GM12878 (cell line): ENCODE results near the gene HMGN5. TPM values are rescaled to one million over a fixed set of nuclear protein-coding genes. Genes with fewer than 3 reads are reported as not detected.
A peak's percentile ranks its signal among the peaks of the same experiment; 100 is the strongest.

Experiments used
- CBFB ChIP-seq: IDR thresholded peaks from 2 replicates; pipeline ENCODE4 v1.6.1; 2016; ENCODE audit warnings: antibody characterized with exemption, low read depth
- CHD1 ChIP-seq: IDR thresholded peaks from 2 replicates; pipeline ENCODE4 v1.6.1; 2012; ENCODE audit warnings: low read depth, low read length, improper control_type of control experiment
- CUX1 ChIP-seq: IDR thresholded peaks from 2 replicates; pipeline ENCODE4 v1.6.1; 2012; ENCODE audit warnings: improper control_type of control experiment, low read depth, low read length; ENCODE audit not compliant: insufficient replicate concordance
- EP300 ChIP-seq, 2 experiments: fragments of 150-350 bp in 1 of 2; IDR thresholded peaks; 2 replicates each; pipeline ENCODE4 v1.6.1; 2011 to 2012; ENCODE audit warnings: low read depth in 2 of 2, low read length in 2 of 2, borderline replicate concordance in 1 of 2, improper control_type of control experiment in 1 of 2, inconsistent platforms in 1 of 2; ENCODE audit not compliant: control insufficient read depth in 1 of 2
- EZH2 ChIP-seq: IDR thresholded peaks from 2 replicates; pipeline ENCODE4 v1.6.1; 2012; ENCODE audit warnings: low read depth, mild to moderate bottlenecking, control low read depth, inconsistent platforms, low read length, borderline replicate concordance; ENCODE audit not compliant: control insufficient read depth
- FOS ChIP-seq: IDR thresholded peaks from 3 replicates; pipeline ENCODE4 v1.6.1; 2011; ENCODE audit warnings: borderline replicate concordance; ENCODE audit not compliant: insufficient read length; ENCODE audit errors: extremely low read depth
- GATAD2B ChIP-seq: fragments of 450-650 bp; conservative IDR thresholded peaks from 2 replicates; pipeline ENCODE4 v1.6.1; 2017; ENCODE audit warnings: low read depth, mild to moderate bottlenecking, moderate library complexity
- IKZF2 ChIP-seq, 2 experiments: fragments of 450-650 bp; IDR thresholded peaks; 2 replicates each; pipeline ENCODE4 v1.6.1; 2017; ENCODE audit warnings: mild to moderate bottlenecking in 2 of 2, moderate library complexity in 2 of 2
- IRF3 ChIP-seq: fragments of 450-650 bp; IDR thresholded peaks from 2 replicates; pipeline ENCODE4 v1.6.1; 2014; ENCODE audit warnings: mild to moderate bottlenecking
- KDM1A ChIP-seq: fragments of 200-600 bp; sonication (generic); IDR thresholded peaks from 2 replicates; pipeline ENCODE4 v1.6.1; 2016; ENCODE audit warnings: borderline replicate concordance
- SIN3A ChIP-seq: IDR thresholded peaks from 2 replicates; pipeline ENCODE4 v1.6.1; 2012; ENCODE audit warnings: low read depth, low read length, improper control_type of control experiment
- ZBTB11 ChIP-seq: fragments of 450-650 bp; formaldehyde crosslinking; IDR thresholded peaks from 2 replicates; pipeline ENCODE4 v1.5.0; 2022; ENCODE audit warnings: mild to moderate bottlenecking, missing genetic modification characterization
- ZBTB40 ChIP-seq: fragments of 450-650 bp; IDR thresholded peaks from 2 replicates; pipeline ENCODE4 v1.6.1; 2016; ENCODE audit warnings: mild to moderate bottlenecking, moderate library complexity, borderline replicate concordance
- ZSCAN29 ChIP-seq: fragments of 450-650 bp; IDR thresholded peaks from 2 replicates; pipeline ENCODE4 v1.6.1; 2017; ENCODE audit warnings: mild to moderate bottlenecking, moderate library complexity
- polyA plus RNA-seq, 11 experiments: library from polyadenylated mRNA; depleted of rRNA in 4 of 11; unstranded in 6 of 11; stranded (reverse) in 5 of 11; fragments of >200 nt; fragmentation: Nextera tagmentation in 4 of 11; fragmentation: Illumina TruSeq in 1 of 11; extraction: Ambion mirVana in 4 of 11; extraction: Trizol in 1 of 11; gene quantifications; 1 replicate in 1 of 11; 2 replicates in 10 of 11; pipeline versions ENCODE4 v1.2.1 to v1.2.3, GENCODE V29; 2011 to 2016; ENCODE audit warnings: inconsistent platforms in 2 of 11, missing spikeins in 2 of 11, low read depth in 1 of 11
- total RNA-seq, 4 experiments: library from RNA; depleted of rRNA in 3 of 4; stranded (reverse); fragments of >200 nt in 3 of 4; fragmentation: Illumina TruSeq in 1 of 4; extraction: Trizol in 1 of 4; gene quantifications; 2 replicates each; pipeline versions ENCODE4 v1.2.1 to v1.2.3, GENCODE V29; 2013 to 2021

The HMGN5 gene
- total and polyA plus RNA-seq, 10 of the 15 experiments (the other 5 are each of a cell fraction or from before 2014, with no cell fraction given), result 3.5 to 93.6 (median 29.7) TPM

- TF ChIP-seq ZBTB40, result no peak
- no peak for TF ChIP-seq EZH2
- no peak for TF ChIP-seq CBFB
- no peak for TF ChIP-seq CHD1
- no peak for TF ChIP-seq CUX1
- no peak for TF ChIP-seq GATAD2B
- TF ChIP-seq EP300 (IDR thresholded peaks at IDR 0.05; ENCODE audit: borderline replicate concordance in 1 of 2, control insufficient read depth in 1 of 2, low read depth in 2 of 2, low read length in 2 of 2), result no peak
- no peak for TF ChIP-seq ZSCAN29
- TF ChIP-seq IKZF2 (IDR thresholded peaks at IDR 0.05), result peak; percentile 10 to 28; a peak in 1 of 4 replicates
- peak; percentile 43 for TF ChIP-seq FOS
- TF ChIP-seq ZBTB11 (CRISPR knock-in tag), result no peak
- no peak for TF ChIP-seq SIN3A
- TF ChIP-seq KDM1A, result no peak
- peak; percentile 69; the same call in 1 of the 2 replicates for TF ChIP-seq IRF3
Observed at GRCh38 chrX:81121513-81122363, 80.0 kb downstream of the HMGN5 start (continued).
